NCI-H774 (cell line): ENCODE results near the gene ZNF521.

ENCODE experiments used
- DNase-seq: peaks from one replicate; lab custom pipeline; 2025; lab: John Stamatoyannopoulos, UW

Gene ZNF521

GRCh38 chr18:25250474-25250851 is 101.5 kb downstream of the ZNF521 start:
- no peak for DNase-seq

GRCh38 chr18:25248755-25249154 is 103.2 kb downstream of the ZNF521 start:
- peak; percentile 11 for DNase-seq

GRCh38 chr18:25247725-25248124 is 104.2 kb downstream of the ZNF521 start:
- DNase-seq = no peak

- no peak for DNase-seq
Measured at GRCh38 chr18:25244924-25245698, 106.9 kb downstream of the ZNF521 start.

GRCh38 chr18:25244170-25244569 is 107.8 kb downstream of the ZNF521 start:
- no peak for DNase-seq

- no peak for DNase-seq
Measured at GRCh38 chr18:25243754-25244153, 108.2 kb downstream of the ZNF521 start.

- DNase-seq = no peak
Measured at GRCh38 chr18:25243257-25243656, 108.7 kb downstream of the ZNF521 start.

GRCh38 chr18:25240420-25240770 is 111.6 kb downstream of the ZNF521 start:
- no peak for DNase-seq

GRCh38 chr18:25239581-25240419 is 112.2 kb downstream of the ZNF521 start:
- DNase-seq = no peak

- DNase-seq = no peak
Measured at GRCh38 chr18:25239151-25239550, 112.8 kb downstream of the ZNF521 start.

GRCh38 chr18:25237571-25238267 is 114.2 kb downstream of the ZNF521 start:
- no peak for DNase-seq

GRCh38 chr18:25236736-25237135 is 115.2 kb downstream of the ZNF521 start:
- DNase-seq = no peak

- no peak for DNase-seq
Measured at GRCh38 chr18:25235401-25236042, 116.4 kb downstream of the ZNF521 start.

- DNase-seq = no peak
Measured at GRCh38 chr18:25234740-25235345, 117.1 kb downstream of the ZNF521 start.

GRCh38 chr18:25234322-25234639 is 117.7 kb downstream of the ZNF521 start:
- no peak for DNase-seq

GRCh38 chr18:25233528-25234321 is 118.2 kb downstream of the ZNF521 start:
- no peak for DNase-seq

- no peak for DNase-seq
Measured at GRCh38 chr18:25231327-25231691, 120.7 kb downstream of the ZNF521 start.

- DNase-seq = no peak
Measured at GRCh38 chr18:25230658-25231326, 121.2 kb downstream of the ZNF521 start.

- DNase-seq = no peak
Measured at GRCh38 chr18:25229920-25230319, 122.0 kb downstream of the ZNF521 start.

GRCh38 chr18:25229081-25229480 is 122.9 kb downstream of the ZNF521 start:
- DNase-seq = no peak

- DNase-seq = no peak
Measured at GRCh38 chr18:25228410-25228809, 123.6 kb downstream of the ZNF521 start.
